IMR-90 (cell line): ENCODE measurements around the gene CENPM. TPM values are rescaled to one million over a fixed set of nuclear protein-coding genes. Genes with fewer than 3 reads are reported as not detected.

Experiments used
- ATAC-seq: fragments of 200-7000 bp; cut with Tn5 transposase; 2 replicates; pipeline ENCODE4 v1.9.1; 2020; ENCODE audit warnings: low read depth, mild to moderate bottlenecking, moderate library complexity
- BruUV-seq: library from RNA; stranded (reverse); fragments of 400-500 nt; replicated peaks from 2 replicates; lab custom pipeline; 2021; lab: Mats Ljungman, UMichigan
- CTCF ChIA-PET: fragments of 300-600 bp; formaldehyde crosslinking; extraction: SDS; loops from one replicate; lab custom pipeline; 2021; ENCODE audit warnings: antibody characterized with exemption; lab: Yijun Ruan, JAX
- POLR2A ChIA-PET: fragments of 300-600 bp; sonication (Branson Sonifier 250); formaldehyde crosslinking; loops from one replicate; lab custom pipeline; 2022; ENCODE audit warnings: antibody characterized with exemption; ENCODE audit not compliant: unreplicated experiment; lab: Charles Lee
- DNase-seq: peaks from one replicate; pipeline ENCODE4 v3.0.0; 2013
- H2AFZ ChIP-seq: replicated peaks from 2 replicates; pipeline ENCODE3; 2013; ENCODE audit warnings: low read length, mild to moderate bottlenecking; ENCODE audit not compliant: poor library complexity
- H2AK5ac ChIP-seq: 2 replicates; pipeline ENCODE4 v1.6.1; 2013; ENCODE audit warnings: low read depth, low read length, inconsistent platforms
- H2AK9ac ChIP-seq: replicated peaks from 2 replicates; pipeline ENCODE3; 2013; ENCODE audit warnings: mild to moderate bottlenecking, low read depth, low read length, moderate library complexity; ENCODE audit not compliant: poor library complexity
- H2BK120ac ChIP-seq: 2 replicates; pipeline ENCODE4 v1.6.1; 2013; ENCODE audit warnings: low read depth, low read length, inconsistent platforms
- H2BK15ac ChIP-seq: 3 replicates; pipeline ENCODE4 v1.6.1; 2013; ENCODE audit warnings: low read depth, low read length, inconsistent platforms
- H2BK20ac ChIP-seq: 2 replicates; pipeline ENCODE4 v1.6.1; 2013; ENCODE audit warnings: low read depth, mild to moderate bottlenecking, inconsistent platforms, low read length, moderate library complexity
- H2BK5ac ChIP-seq: 2 replicates; pipeline ENCODE4 v1.6.1; 2013; ENCODE audit warnings: mild to moderate bottlenecking, low read depth, low read length, inconsistent platforms; ENCODE audit not compliant: poor library complexity, severe bottlenecking
- H3K14ac ChIP-seq: replicated peaks from 2 replicates; pipeline ENCODE4 v1.6.1; 2013; ENCODE audit warnings: low read depth, low read length, inconsistent platforms
- H3K18ac ChIP-seq: 2 replicates; pipeline ENCODE4 v1.6.1; 2013; ENCODE audit warnings: low read depth, low read length, control low read depth
- H3K23ac ChIP-seq: 2 replicates; pipeline ENCODE4 v1.6.1; 2013; ENCODE audit warnings: low read depth, low read length, inconsistent platforms
- H3K27ac ChIP-seq: 2 replicates; pipeline ENCODE4 v1.5.1; 2013; ENCODE audit warnings: mild to moderate bottlenecking, control low read depth, low read length; ENCODE audit not compliant: insufficient read depth
- H3K27me3 ChIP-seq: 2 replicates; pipeline ENCODE4 v1.6.1; 2013; ENCODE audit warnings: low read length; ENCODE audit not compliant: control insufficient read depth, insufficient read depth
- H3K36me3 ChIP-seq: 2 replicates; pipeline ENCODE4 v1.6.1; 2013; ENCODE audit warnings: low read length, mixed read lengths; ENCODE audit not compliant: control insufficient read depth, insufficient read depth
- H3K4ac ChIP-seq: 2 replicates; pipeline ENCODE4 v1.6.1; 2013; ENCODE audit warnings: low read depth, low read length, inconsistent platforms
- H3K4me1 ChIP-seq: 2 replicates; pipeline ENCODE4 v1.6.1; 2013; ENCODE audit warnings: low read length, mixed read lengths; ENCODE audit not compliant: control insufficient read depth, insufficient read depth
- H3K4me2 ChIP-seq: 2 replicates; pipeline ENCODE4 v1.6.1; 2013; ENCODE audit warnings: low read depth, mild to moderate bottlenecking, control low read depth, low read length, moderate library complexity
- H3K4me3 ChIP-seq: 2 replicates; pipeline ENCODE4 v1.5.1; 2013; ENCODE audit warnings: low read depth, mild to moderate bottlenecking, control low read depth, low read length, moderate library complexity; ENCODE audit not compliant: insufficient read depth
- H3K56ac ChIP-seq: 2 replicates; pipeline ENCODE4 v1.6.1; 2013; ENCODE audit warnings: low read length, inconsistent platforms; ENCODE audit not compliant: insufficient read depth; ENCODE audit errors: extremely low read depth
- H3K79me1 ChIP-seq, 2 experiments: 2 replicates each; pipeline ENCODE4 v1.6.1; 2013; ENCODE audit warnings: low read length in 2 of 2, inconsistent platforms in 1 of 2, low read depth in 1 of 2
- H3K9ac ChIP-seq: 2 replicates; pipeline ENCODE4 v1.6.1; 2013; ENCODE audit warnings: low read depth, low read length, control low read depth
- H3K9me1 ChIP-seq: 2 replicates; pipeline ENCODE4 v1.6.1; 2013; ENCODE audit warnings: low read length, inconsistent platforms; ENCODE audit not compliant: insufficient read depth
- H3K9me3 ChIP-seq: 2 replicates; pipeline ENCODE4 v1.6.1; 2013; ENCODE audit warnings: low read length; ENCODE audit not compliant: control insufficient read depth, insufficient read depth
- H4K20me1 ChIP-seq: 2 replicates; pipeline ENCODE4 v1.6.1; 2013; ENCODE audit warnings: low read length, inconsistent platforms; ENCODE audit not compliant: insufficient read depth
- H4K5ac ChIP-seq: 2 replicates; pipeline ENCODE4 v1.6.1; 2013; ENCODE audit warnings: mild to moderate bottlenecking, low read depth, low read length, control low read depth
- H4K8ac ChIP-seq, 2 experiments: 2 replicates each; pipeline ENCODE4 v1.6.1; 2013; ENCODE audit warnings: low read depth in 2 of 2, low read length in 2 of 2, control low read depth in 1 of 2, inconsistent platforms in 1 of 2
- H4K91ac ChIP-seq: 2 replicates; pipeline ENCODE4 v1.6.1; 2013; ENCODE audit warnings: low read depth, low read length, inconsistent platforms; ENCODE audit not compliant: insufficient read depth
- BHLHE40 ChIP-seq: fragments of 150-350 bp; IDR thresholded peaks from 2 replicates; pipeline ENCODE4 v1.6.1; 2016; ENCODE audit warnings: mild to moderate bottlenecking, low read depth, low read length
- MAFK ChIP-seq: IDR thresholded peaks from 2 replicates; pipeline ENCODE4 v1.6.1; 2012; ENCODE audit warnings: low read depth, low read length, improper control_type of control experiment
- MAZ ChIP-seq: IDR thresholded peaks from 2 replicates; pipeline ENCODE4 v1.6.1; 2012; ENCODE audit warnings: low read depth, mild to moderate bottlenecking, low read length, improper control_type of control experiment, moderate library complexity, borderline replicate concordance
- MXI1 ChIP-seq: IDR thresholded peaks from 2 replicates; pipeline ENCODE4 v1.6.1; 2012; ENCODE audit warnings: low read depth, mild to moderate bottlenecking, low read length, moderate library complexity, borderline replicate concordance
- RAD21 ChIP-seq: IDR thresholded peaks from 2 replicates; pipeline ENCODE4 v1.6.1; 2012; ENCODE audit warnings: low read length, improper control_type of control experiment
- RCOR1 ChIP-seq: IDR thresholded peaks from 2 replicates; pipeline ENCODE4 v1.6.1; 2012; ENCODE audit warnings: mild to moderate bottlenecking, low read length, improper control_type of control experiment; ENCODE audit not compliant: insufficient replicate concordance
- RFX5 ChIP-seq: IDR thresholded peaks from 2 replicates; pipeline ENCODE4 v1.8.0; 2012; ENCODE audit warnings: low read depth, mild to moderate bottlenecking, low read length, moderate library complexity
- SMC3 ChIP-seq: fragments of 150-350 bp; IDR thresholded peaks from 2 replicates; pipeline ENCODE4 v1.6.1; 2016; ENCODE audit warnings: low read depth, mild to moderate bottlenecking, antibody characterized with exemption, low read length, moderate library complexity
- WGBS, 2 experiments: methylation state at CpG; one replicate each; pipeline versions ENCODE4 v1.1.5 to v1.1.7; 2013; ENCODE audit warnings: missing lambda C conversion rate in 2 of 2; ENCODE audit not compliant: insufficient read length in 1 of 2; ENCODE audit errors: extremely low coverage in 2 of 2; 5-methylcytosine and 5-hydroxymethylcytosine counted together
- dilution Hi-C: fragments of 300-500 bp; cut with HindIII; formaldehyde crosslinking; loops from one replicate; pipeline ENCODE4 v1.14.3; 2018; ENCODE audit warnings: low sequenced_read_pairs; ENCODE audit not compliant: unreplicated experiment
- in situ Hi-C: fragments of 300-500 bp; cut with MboI; formaldehyde crosslinking; loops from 3 replicates; pipeline ENCODE4 v1.14.3; 2019; ENCODE audit warnings: low sequenced_read_pairs, inconsistent platforms, mixed read lengths
- intact Hi-C: fragments of 100-400 bp; cut with micrococcal nuclease; formaldehyde crosslinking; loops from 2 replicates; pipeline ENCODE4 v1.10.0; 2022
- polyA plus RNA-seq, 3 experiments: library from polyadenylated mRNA; depleted of rRNA; stranded (reverse); fragments of >200 nt; gene quantifications; 2 replicates each; pipeline ENCODE4 v1.2.3, GENCODE V29; 2012; ENCODE audit warnings: low replicate concordance in 1 of 3
- total RNA-seq: library from RNA; depleted of rRNA; stranded (reverse); fragments of >200 nt; gene quantifications from 2 replicates; pipeline ENCODE4 v1.2.3, GENCODE V29; 2012
- TF ChIP-seq, protein P1 (sequence below): fragments of 150-350 bp; IDR thresholded peaks from 2 replicates; pipeline ENCODE4 v1.6.1; 2017; ENCODE audit warnings: mild to moderate bottlenecking, antibody characterized with exemption, low read length, low read depth
- TF ChIP-seq, protein P2 (sequence below): fragments of 150-350 bp; IDR thresholded peaks from 2 replicates; pipeline ENCODE4 v1.6.1; 2016; ENCODE audit warnings: low read depth, mild to moderate bottlenecking, low read length, moderate library complexity, borderline replicate concordance
- TF ChIP-seq, protein P3 (sequence below): conservative IDR thresholded peaks from 2 replicates; pipeline ENCODE4 v1.5.1; 2012; ENCODE audit warnings: mild to moderate bottlenecking, low read depth, low read length, improper control_type of control experiment

CENPM gene
- total and polyA plus RNA-seq, 2 of the 4 experiments (the other 2 are of a cell fraction): 18.1 to 20.1 TPM

DNA sequence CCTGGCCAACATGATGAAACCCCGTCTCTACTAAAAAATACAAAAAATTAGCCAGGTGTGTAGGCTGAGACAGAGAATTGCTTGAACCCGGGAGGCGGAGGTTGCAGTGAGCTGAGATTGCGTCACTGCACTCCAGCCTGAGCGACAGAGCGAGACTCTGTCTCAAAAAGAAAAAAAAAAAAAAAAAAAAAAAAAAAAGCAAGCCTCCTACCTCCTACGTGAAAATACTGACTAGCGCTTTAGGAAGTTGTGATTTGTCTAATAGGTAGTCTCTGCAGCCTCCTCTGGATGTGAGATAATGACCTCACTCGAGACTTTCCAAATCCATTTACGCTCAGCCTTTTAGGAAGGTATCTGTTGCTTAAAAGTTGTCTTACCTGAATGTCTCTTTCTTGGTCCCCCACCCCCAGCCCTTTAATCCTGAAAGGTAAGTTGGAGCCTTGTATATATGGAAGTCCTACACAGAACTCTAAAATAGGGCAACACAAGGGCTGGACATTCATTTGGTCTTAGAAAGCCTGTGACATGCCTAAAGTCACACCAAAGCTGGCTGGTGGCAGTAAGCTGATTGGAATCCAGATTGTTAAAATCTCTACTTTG lies 27.8 kb upstream of the CENPM start (continued):
- TF ChIP-seq, protein P1, sequence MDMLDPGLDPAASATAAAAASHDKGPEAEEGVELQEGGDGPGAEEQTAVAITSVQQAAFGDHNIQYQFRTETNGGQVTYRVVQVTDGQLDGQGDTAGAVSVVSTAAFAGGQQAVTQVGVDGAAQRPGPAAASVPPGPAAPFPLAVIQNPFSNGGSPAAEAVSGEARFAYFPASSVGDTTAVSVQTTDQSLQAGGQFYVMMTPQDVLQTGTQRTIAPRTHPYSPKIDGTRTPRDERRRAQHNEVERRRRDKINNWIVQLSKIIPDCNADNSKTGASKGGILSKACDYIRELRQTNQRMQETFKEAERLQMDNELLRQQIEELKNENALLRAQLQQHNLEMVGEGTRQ: no peak
- TF ChIP-seq MXI1: no peak
- TF ChIP-seq SMC3: no peak

DNA sequence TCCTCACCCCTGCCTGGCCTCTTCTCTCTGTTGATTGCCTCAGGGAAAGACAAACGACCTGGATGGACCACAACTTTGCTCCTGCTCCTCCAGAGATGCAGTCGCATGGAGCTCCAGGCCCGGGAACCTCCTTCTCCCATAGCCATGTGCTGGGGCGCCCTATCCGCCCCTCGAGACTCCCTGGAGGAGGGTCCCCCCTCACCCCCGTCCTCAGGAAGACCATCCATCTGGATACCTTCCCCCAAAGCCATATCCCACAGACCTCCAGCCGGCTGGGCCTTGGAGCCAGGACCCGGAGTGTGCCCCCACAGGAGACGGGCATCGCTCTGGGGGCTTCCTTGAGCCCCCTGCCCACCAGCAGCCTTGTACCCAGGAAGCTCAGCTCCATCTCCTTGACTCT lies 24.5 kb upstream of the CENPM start:
- Histone ChIP-seq H3K9me1 (no peaks in the 10 kb centered on the region), H2AFZ (no peak overlapping the region), H3K9me3 (no peaks in the 10 kb centered on the region), H3K4me2 (no peak overlapping the region), H3K23ac (no peak overlapping the region), H3K79me1 (no peaks in the 10 kb centered on the region), H2BK15ac (no peak overlapping the region), H3K36me3 (no peaks in the 10 kb centered on the region), H4K20me1 (no peaks in the 10 kb centered on the region), H2BK120ac (no peak overlapping the region), H4K8ac (no peak overlapping the region), H3K4me1 (no peaks in the 10 kb centered on the region; the same call in 1 of the 2 replicates), H2BK5ac (no peak overlapping the region), H2AK9ac (no peak overlapping the region), H3K4ac (no peak overlapping the region), H4K5ac (no peak overlapping the region), H3K14ac (no peak overlapping the region), H3K4me3 (no peak overlapping the region), H3K18ac (no peak overlapping the region), H3K9ac (no peak overlapping the region), H3K27ac (no peak overlapping the region), H4K91ac (no peak overlapping the region), H3K56ac (no peak overlapping the region), H2AK5ac (no peak overlapping the region), H3K27me3 (peaks cover 39% of the 10 kb centered on the region), H2BK20ac (no peak overlapping the region)
- in situ Hi-C loops (no loop called here), intact Hi-C loops (no loop called here), dilution Hi-C loops (no loop called here)
- WGBS, 2 experiments: 68% methylated on average over 4 of the region's 11 CpGs; no CpG with 5 or more reads in 1 of the 2 experiments
- POLR2A ChIA-PET: no interaction called here
- no peak for ATAC-seq
- DNase-seq: no peak
- BruUV-seq: no TSS peak
- CTCF ChIA-PET: no interaction called here
- TF ChIP-seq MAFK: no peak
- no peak for TF ChIP-seq MXI1
- TF ChIP-seq, protein P2, sequence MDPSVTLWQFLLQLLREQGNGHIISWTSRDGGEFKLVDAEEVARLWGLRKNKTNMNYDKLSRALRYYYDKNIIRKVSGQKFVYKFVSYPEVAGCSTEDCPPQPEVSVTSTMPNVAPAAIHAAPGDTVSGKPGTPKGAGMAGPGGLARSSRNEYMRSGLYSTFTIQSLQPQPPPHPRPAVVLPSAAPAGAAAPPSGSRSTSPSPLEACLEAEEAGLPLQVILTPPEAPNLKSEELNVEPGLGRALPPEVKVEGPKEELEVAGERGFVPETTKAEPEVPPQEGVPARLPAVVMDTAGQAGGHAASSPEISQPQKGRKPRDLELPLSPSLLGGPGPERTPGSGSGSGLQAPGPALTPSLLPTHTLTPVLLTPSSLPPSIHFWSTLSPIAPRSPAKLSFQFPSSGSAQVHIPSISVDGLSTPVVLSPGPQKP: no peak
- no peak for TF ChIP-seq RFX5
- no peak for TF ChIP-seq RAD21
- TF ChIP-seq BHLHE40: no peak
- TF ChIP-seq MAZ: no peak
- TF ChIP-seq, protein P3, sequence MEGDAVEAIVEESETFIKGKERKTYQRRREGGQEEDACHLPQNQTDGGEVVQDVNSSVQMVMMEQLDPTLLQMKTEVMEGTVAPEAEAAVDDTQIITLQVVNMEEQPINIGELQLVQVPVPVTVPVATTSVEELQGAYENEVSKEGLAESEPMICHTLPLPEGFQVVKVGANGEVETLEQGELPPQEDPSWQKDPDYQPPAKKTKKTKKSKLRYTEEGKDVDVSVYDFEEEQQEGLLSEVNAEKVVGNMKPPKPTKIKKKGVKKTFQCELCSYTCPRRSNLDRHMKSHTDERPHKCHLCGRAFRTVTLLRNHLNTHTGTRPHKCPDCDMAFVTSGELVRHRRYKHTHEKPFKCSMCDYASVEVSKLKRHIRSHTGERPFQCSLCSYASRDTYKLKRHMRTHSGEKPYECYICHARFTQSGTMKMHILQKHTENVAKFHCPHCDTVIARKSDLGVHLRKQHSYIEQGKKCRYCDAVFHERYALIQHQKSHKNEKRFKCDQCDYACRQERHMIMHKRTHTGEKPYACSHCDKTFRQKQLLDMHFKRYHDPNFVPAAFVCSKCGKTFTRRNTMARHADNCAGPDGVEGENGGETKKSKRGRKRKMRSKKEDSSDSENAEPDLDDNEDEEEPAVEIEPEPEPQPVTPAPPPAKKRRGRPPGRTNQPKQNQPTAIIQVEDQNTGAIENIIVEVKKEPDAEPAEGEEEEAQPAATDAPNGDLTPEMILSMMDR: no peak
- no peak for TF ChIP-seq SMC3
- TF ChIP-seq, protein P1: no peak
- no peak for TF ChIP-seq RCOR1
